ENCODE results near the gene BCKDHA. TPM values are rescaled to one million over a fixed set of nuclear protein-coding genes. Genes with fewer than 3 reads are reported as not detected.
A peak's percentile ranks its signal among the peaks of the same experiment; 100 is the strongest.
"Not testable (repeated sequence)": the region's sequence is repeated elsewhere in the genome, so short reads cannot be mapped to it uniquely, and the experiment has no call there.

BCKDHA gene
- total RNA-seq, 1 donor from 2014 or later = 53.4 TPM

DNA sequence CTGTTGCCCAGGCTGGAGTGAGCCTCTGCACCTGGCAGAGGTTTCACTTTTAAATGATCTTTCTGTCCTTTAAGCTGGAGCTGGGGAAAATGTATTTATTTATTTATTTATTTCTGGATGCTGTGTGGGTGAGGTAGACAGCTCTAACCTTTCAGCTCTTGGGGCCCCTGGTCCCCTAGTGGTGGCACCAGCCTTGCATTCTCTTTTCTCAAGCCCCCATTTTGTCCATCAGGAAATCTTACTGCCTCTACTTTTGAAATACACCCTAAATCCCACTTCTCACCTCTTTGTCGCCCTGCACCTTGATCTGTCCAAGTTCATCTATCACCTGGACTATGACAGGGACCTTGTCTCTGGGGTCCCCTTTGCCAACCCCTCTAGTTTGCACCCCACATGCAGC, 31.5 kb upstream of the BCKDHA start:
- DNase-seq (ENCODE audit: low read depth) = no peak

DNA sequence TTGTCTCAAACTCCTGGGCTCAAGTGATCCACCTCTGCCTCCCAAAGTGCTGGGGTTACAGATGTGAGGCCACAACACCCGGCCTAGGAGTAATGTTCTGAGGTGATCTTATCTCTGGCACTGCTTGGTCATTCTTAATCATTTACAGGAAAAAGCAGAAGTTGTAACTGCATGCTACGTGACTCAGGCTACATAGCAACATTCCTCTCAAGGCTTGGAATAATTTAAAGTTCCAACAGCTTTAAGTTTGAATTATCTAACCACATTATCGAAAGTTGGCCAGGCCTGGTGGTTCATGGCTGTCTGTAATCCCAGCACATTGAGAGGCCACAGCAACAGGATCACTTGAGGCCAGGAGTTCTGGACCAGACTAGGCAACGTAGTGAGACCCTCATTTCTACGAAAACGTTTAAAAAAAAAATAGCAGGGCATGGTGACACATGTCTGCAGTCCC, 29.7 kb upstream of the BCKDHA start:
- DNase-seq (ENCODE audit: low read depth) = no peak

DNA sequence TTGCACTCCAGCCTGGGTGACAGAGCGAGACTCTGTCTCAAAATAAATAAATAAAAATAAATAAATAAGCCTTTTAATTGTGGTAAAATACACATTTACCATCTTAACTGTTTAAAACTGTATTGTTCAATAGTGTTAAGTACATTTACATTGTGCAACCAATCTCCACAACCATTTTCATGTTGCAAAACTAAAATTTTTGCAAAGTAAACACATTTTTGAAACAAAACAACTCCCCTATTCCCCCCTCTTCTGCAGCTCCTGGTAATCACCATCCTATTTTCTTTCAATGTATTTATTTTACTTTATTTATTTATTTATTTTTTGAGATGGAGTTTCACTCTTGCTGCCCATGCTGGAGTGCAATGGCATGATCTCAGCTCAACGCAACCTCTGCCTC, 27.8 kb upstream of the BCKDHA start:
- no peak for DNase-seq (ENCODE audit: low read depth)

DNA sequence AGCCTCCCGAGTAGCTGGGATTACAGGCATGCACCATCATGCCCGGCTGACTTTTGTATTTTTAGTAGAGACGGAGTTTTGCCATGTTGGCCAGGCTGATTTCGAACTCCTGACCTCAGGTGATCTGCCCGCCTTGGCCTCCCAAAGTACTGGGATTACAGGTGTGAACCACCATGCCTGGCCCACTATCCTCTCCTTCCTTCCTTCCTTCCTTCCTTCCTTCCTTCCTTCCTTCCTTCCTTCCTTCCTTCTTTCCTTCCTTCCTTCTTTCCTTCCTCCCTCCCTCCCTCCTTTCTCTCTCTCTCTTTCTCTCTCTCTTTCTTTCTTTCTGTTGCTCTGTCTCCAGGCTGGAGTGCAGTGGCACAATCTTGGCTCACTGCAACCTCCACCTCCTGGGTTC, 26.5 kb upstream of the BCKDHA start:
- not testable (repeated sequence) for DNase-seq (ENCODE audit: low read depth)

DNA sequence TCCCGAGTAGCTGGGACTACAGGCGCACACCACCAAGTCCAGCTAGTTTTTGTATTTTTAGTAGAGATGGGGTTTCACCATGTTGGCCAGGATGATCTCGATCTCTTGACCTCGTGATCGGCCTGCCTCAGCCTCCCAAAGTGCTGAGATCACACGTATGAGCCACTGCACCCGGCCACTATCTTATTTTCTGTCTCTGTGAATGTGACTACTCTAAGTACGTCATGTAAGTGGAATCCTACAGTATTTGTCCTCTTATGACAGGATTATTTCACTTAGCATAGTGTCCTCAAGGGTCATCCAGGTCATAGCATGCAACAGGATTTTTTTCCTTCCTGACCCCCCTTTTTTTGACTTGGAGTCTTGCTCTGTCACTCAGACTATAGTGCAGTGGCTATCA, 26.1 kb upstream of the BCKDHA start:
- DNase-seq (ENCODE audit: low read depth) = no peak

DNA sequence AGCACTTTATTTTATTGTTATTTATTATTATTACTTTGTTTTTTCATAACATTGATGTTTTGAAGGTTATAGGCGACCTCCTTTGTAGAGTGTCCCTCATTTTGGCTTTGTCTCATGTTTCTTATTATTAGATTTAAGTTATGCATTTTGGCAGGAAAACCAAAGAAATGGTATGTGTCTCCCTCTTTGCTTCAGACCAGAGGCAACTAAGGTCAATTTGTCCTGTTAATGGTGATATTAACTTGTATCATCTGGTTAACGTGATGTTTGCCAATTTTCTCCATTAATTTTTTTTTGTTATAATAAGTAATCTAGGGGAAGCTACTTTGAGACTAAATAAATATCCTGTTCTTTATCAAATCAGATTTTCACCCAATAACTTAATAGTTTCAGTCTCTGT, 25.1 kb upstream of the BCKDHA start:
- DNase-seq (ENCODE audit: low read depth) = no peak

DNA sequence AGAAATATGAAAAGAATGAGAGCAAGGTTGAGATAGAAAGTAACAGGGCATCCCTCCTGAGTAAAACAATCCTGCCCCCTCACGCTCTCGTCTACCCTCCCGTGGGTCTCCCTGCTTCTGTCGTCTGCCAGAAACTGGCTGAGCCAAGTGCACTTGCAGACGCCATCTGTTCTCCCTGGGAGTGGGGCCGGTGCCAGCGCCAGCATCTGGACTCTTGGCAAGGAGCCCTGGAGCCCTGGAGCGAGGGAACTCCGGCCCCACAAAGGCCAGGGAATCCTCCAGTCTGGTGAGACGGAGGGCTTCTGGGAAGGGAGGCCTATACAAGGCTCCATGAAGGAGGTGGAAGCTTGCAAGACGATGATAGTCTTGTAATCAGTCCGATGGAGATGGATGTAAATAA, 23.6 kb upstream of the BCKDHA start:
- peak; percentile 98 for DNase-seq (ENCODE audit: low read depth)

DNA sequence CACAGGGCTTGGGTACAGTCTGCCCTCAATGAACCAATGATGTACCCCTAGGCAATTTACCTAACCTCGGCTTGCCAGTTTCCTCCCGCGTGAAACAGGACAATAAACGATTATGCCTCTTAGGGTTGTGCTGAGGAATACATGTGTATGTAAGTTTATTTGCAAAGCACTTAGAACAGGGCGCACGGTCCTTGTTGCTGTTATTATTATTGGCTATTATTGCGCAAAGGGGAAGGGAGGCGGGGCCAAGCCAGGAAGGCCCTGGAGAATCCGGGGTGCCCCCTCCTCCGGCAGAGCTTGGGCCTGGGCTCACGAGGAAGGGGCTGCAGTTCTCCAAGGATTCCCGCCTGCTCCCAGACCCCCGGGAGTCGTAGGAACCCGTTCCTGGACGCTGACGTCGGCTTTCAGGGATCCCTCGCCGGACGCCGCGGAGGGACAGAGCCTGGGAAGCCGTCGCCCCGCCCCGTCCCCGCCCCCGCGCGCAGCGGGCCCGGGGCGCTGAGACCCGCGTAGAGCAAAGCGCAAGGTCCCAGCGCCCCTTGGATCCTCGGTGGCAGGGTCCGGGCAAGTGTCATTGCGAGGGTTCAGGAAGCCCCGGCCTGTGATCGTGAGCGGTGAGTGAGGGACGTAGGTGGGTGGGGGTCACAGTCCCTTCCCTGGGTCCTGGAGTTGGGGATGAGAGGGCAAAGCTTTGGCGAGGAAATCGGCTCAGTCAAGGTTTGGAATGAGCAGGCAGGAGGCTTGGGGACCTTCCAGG, 21.2 kb upstream of the BCKDHA start, which contains the start of gene TMEM91:
TMEM91 (plus strand) TSS at position 293 of the 757 bp plus-strand sequence. CDS start 1,777 bp downstream, outside the sequence.
- DNase-seq (ENCODE audit: low read depth) = no peak

DNA sequence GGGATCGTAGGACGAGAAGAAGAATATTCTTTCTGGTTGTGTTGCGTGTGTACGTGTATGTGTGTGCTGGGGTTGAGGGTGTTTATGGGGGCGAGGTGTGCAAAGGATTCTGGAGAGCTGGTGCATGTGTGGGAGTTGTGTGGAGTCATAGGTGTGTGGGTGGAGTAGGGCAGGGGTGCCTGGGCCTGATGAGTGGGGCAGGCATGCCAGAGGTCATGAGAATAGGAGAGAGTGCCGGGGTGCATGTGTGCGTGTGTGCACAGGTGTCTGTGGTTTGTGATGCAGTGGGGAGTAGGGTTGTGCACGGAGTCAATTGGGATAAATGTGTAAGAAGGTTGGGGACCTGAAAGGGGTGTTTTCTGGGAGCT, 20.6 kb upstream of the BCKDHA start:
- no peak for DNase-seq (ENCODE audit: low read depth)

DNA sequence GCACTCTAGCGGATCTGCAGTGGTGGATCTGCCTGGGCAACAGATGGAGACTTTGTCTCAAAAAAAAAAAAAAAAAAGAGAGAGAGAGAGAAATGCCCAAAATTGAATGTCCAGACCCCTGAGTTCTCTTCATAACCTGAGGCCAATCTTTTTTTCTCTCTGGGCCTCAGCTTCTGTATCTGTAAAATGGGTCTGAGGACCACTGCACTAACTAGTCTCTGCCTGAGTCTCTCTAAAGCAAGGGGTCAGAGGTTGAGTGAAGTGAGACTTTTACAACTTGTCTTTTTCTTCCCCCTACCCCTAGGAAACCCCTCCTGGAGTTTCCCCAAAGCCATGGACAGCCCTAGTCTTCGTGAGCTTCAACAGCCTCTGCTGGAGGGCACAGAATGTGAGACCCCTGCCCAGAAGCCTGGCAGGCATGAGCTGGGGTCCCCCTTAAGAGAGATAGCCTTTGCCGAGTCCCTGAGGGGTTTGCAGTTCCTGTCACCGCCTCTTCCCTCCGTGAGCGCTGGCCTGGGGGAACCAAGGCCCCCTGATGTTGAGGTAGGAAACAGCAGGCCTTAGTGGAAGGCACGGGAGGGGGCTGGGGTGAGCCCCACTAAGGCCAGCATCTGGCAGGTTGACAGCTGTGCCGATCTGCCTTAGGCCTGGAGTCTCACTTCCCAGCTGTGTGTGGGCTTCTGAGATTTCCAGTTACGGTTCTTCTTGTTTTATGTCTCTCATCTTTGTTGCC, 19.5 kb upstream of the BCKDHA start:
- no peak for DNase-seq (ENCODE audit: low read depth)

DNA sequence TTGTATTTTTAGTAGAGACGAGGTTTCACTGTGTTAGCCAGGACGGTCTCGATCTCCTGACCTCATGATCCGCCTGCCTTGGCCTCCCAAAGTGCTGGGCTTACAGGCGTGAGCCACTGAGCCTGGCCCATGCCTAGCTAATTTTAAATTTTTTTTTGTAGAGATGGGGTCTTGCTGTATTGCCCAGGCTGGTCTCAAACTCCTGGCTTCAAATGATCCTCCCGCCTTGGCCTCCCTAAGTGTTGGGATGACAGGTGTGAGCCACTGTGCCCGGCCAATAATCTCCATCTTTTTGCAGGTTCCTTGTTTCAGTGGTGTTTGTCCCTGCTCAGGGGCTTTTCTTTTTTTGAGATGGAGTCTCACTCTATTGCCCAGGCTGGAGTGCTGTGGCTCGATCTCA, 16.1 kb upstream of the BCKDHA start:
- DNase-seq (ENCODE audit: low read depth) = not testable (repeated sequence)

DNA sequence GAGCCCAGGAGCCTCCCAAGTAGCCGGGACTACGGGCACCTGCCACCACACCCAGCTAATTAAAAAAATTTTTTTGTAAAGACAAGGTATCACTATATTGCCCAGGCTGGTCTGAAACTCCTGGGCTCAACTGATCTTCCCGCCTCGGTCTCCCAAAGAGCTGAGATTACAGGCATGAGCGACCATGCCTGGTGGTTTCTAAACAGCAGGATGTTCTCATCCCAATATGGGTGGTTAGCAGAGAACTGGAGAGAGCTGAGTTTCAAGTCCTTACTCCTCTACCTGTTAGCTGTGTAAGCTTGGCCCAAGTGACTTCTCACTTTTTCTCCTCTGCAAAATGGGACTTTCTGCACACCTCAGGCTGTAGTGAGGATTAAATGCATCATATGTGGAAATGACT, 13.3 kb upstream of the BCKDHA start:
- no peak for DNase-seq (ENCODE audit: low read depth)

DNA sequence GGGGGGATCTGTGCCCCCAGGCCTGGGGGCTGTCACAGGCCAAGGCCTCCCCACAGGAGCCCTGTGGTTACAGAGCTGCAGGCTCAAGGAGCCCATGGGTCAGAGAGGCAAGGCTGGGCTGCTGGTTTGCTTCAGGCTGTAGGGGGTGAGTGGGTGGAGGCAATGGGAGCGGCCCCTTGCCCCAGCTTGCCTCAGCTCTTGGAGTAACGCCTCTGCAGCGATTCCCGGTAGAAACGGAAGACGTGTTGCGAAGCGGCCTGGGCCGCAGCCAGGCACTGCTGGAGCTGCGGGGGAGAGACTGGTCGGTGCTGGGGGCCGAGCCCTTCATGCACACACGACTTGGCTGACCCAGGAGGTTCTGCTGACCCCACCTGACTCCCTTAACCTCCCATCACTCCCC, 11.2 kb upstream of the BCKDHA start:
- DNase-seq (ENCODE audit: low read depth) = no peak

DNA sequence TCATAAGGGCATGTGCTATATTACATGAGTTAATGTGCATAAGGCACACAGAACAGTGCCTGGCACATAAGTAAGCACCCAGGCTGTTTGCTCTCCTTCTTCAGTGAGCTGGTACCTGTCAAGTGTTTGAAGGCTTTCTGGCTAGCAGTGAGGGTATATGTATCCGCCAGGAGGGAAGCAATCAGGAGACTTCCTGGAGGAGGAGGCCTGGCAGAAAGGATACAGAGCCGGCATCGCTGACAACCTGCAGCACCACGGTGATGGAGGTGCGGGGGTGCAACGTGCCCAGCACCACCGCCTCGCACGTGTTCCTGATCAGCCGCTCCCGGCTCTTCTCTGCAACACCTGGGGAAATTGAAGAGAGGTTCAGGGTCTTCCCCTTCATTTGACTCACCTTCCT, 6.0 kb upstream of the BCKDHA start:
- no peak for DNase-seq (ENCODE audit: low read depth)

DNA sequence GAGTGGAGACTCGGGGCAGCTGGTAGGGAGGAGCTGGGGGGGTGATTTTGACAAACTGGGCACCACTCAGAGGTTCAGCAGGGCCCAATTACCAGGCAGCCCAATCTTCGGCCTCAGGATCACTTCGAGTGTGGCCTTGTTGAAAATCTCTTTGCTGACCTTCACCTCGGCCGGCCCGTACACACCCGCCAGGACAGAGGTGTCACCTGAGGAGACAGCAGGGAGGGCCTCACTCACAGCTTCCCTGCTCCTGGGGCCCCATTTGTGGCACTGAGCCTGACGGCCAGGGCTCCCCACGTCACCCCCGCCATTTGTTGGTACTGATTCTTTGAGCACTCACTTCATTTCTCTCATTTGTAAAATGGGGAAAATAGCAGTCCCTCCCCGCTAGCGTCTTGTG, 4.8 kb upstream of the BCKDHA start:
- DNase-seq (ENCODE audit: low read depth) = peak; percentile 23

DNA sequence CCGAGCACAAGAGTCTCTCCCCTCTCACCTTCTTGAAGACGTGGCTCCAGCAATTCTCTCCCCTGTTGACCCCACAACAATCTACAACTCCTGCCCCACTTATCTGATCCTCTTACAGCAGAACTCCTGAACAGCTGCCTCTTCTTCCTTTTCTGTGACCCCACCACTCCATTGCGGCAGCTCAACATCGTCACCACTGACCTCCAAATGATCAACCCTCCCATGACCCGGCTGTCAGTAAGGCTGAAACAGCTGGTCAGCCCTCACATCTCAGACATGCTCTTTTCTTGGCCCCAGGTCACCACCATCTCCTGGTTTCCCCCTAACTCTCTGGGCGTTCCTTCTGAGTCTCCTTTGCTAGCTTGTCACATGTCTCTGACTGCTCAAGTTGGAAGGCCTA, 2.3 kb upstream of the BCKDHA start:
- DNase-seq (ENCODE audit: low read depth) = no peak

DNA sequence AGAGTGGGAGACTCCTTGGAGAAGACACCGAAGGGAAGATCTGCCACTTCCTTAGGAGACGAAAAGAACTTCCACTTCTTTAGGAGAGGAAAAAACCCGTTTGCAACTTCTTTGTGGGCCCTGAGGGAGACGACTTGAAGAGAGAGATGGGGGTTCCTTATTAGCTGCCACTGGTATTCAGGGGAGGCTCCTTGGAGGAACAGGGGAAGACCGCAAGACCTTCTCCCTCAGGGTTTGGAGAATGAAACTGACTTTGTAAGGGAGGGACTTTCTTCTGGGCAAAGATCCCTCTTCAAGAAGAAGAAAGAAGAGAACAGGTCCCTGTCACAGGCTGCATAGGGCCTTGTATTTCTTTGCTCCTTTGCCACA, 416 bp downstream of the BCKDHA start:
- DNase-seq (ENCODE audit: low read depth) = no peak

DNA sequence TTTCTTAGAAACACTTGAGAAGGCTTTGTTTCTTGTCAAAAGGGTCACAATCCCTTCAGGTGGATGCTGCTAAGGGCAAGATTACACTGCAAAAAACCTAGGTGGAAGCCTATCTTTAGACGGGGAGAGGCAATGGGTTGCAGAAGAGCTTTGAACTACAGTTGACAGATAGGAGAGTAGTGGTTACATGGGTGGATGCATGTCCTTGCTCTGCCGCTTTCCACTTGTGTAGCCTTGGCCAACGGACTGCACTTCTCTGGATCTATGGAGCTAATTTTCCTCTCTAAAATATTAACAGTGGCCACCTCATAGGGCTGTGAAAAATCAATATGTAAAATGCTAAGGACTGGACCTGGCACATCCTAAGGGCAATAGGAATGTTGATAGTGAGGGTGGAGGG, 980 bp downstream of the BCKDHA start:
- DNase-seq (ENCODE audit: low read depth) = no peak

DNA sequence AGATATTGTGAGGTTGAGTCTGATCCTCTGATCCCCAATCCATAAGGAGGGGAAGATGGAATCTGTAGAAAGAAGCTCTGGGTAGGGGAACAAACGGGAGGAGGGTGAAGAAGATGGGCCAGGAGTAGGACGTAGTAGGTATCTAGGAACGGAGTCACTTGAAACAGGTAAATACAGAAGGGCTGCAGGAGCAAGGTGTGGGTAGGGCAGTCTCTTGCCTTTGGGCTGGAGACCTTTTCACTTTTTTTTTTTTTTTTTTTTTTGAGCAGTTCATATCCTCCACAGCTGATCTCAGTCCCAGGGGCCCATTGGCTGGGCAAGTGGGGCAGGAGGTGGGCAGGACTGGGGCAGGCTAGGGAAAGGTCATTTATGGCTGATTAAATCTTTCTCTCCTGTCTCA, 1.5 kb downstream of the BCKDHA start:
- DNase-seq (ENCODE audit: low read depth) = no peak

DNA sequence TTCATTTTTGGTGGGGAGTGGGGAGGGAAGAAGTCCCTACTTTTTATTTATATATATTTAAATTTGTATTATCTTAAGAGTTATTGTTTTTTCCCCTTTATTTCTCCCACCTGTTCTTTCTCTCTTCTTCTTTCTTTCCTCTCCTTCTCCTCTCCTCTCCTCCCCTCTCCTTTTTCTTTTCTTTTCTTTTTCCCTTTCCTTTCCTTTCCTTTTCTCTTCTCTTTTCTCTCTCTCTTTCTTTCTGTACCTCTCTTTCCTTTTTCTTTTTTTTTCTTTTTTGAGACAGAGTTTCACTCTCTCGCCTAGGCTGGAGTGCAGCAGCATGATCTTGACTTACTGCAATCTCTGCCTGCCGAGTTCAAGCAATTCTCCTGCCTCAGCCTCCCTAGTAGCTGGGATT, 1.9 kb downstream of the BCKDHA start:
- no peak for DNase-seq (ENCODE audit: low read depth)

DNA sequence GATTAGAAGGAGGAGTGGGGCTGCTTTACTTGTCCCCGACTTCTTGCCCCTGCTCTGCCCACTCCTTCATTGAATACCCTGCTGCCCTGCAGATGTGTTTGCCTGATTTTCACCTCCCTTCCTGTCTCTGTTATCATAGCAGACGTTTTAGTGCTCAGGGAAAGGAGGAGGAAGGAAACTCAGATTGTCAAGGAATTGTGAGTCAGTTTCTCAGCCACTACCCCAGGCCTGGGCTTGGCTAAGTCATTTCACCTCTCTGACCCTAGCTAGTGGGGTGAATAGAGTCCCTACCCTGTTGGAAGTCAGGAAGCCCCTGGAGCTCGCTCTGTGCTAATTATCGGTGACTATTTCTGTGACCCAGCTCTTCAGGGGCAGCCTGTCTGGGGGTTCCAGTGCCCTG, 3.9 kb downstream of the BCKDHA start:
- DNase-seq (ENCODE audit: low read depth) = no peak

DNA sequence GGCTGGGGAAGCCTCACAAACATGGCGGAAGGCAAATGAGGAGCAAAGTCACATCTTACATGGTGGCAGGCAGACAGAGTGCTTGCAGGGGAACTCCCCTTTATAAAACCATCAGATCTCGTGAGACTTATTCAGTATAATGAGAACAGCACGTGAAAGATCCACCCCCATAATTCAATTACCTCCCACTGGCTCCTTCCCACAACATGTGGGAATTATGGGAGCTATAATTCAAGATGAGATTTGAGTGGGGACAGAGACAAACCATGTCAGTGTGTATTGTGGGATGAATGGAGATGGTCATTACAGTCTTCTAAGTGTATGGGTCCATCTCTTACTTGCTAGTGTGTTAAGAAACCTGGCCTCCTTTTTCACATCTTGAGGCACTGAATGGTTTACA, 4.4 kb downstream of the BCKDHA start:
- DNase-seq (ENCODE audit: low read depth) = no peak

Measured in myocyte (in vitro differentiated cells).